ENCODE measurements around the gene RETREG3.
"Not testable (repeated sequence)": the region's sequence is repeated elsewhere in the genome, so short reads cannot be mapped to it uniquely, and the experiment has no call there.

RETREG3 gene

DNA sequence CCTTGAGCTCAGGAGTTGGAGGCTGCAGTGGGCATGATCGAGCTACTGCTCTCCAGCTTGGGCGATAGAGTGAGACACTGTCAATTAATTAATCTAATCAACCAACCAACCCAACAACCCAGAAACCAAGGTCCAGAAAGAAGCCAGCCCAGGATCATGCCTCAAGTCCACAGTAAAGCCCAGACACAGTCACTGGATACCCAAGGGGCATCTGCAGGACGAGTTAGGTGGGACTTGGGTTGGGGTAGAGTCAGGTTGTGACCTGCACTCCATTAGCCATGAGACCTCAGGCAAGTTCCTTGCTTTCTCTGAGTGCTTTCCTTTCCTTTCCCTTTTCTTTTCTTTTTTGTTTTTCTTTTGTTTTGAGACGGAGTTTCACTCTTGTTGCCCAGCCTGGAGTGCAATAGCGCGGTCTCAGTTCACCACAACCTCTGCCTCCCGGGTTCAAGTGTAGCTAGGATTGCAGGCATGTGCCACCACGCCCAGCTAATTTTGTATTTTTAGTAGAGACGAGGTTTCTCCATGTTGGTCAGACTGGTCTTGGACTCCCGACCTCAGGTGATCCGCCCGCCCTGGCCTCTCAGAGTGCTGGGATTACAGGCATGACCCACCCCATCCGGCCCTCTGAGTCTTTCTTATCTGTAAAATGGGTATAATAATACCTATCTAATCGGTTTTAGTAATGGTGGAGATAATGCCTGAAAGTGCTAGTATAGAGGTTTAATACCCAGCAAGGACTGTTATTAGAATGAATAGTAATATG, 60.0 kb downstream of the RETREG3 start:
- no peak for DNase-seq

DNA sequence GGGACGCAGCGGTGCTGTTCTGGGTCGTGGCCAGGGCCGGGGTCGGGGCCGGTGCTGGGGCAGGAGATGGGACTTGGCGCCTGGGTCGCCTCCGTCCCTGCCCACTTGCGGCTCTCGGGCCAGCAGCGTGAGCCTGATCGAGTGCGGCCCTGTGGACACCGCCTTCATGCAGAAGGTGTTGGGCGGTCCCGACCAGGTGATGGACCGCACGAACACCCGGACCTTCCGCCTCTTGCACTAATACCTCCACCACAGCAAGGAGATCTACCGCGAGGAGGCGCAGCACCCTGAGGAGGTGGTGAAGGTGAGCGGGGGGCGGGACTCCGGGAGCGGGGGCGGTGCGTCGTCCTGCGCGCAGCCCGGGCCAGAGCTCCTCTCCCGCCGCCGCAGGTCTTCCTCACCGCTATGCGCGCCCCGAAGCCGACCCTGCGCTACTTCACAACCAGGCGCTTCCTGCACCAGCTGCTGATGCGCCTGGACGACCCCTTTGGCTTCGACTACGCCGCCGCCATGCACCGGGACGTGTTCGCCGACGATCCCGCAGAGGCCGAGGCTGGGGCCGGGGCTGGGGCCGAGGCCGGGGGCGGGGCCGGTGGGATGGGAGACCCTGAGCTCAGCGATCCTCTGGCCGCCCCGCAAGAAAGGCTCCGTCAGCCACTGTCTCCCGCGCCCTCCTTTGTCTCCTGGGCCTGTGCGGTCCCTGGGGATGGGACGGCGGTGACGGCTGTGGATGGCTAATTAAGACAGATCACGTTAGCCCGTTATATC, 60.9 kb downstream of the RETREG3 start:
- DNase-seq, result peak; percentile 64 to 76

DNA sequence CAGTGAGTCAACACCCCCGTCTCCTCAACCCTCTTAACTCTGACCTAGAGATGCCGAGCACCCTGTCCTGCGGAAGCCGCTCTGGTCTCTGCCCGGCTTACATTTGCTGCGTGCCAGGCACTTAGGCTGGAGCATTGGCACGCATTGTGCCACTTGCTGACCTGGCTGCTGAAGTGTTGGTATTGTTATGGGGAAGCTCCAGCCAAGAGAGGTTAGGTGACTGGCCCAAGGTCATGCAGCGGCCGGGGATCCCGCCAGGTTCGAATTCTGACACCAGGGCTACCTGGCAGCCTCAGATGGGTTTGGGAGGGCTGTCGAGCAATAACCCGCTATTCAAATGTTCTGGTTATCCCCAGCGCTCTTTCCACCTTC, 61.5 kb downstream of the RETREG3 start:
- no peak for DNase-seq

DNA sequence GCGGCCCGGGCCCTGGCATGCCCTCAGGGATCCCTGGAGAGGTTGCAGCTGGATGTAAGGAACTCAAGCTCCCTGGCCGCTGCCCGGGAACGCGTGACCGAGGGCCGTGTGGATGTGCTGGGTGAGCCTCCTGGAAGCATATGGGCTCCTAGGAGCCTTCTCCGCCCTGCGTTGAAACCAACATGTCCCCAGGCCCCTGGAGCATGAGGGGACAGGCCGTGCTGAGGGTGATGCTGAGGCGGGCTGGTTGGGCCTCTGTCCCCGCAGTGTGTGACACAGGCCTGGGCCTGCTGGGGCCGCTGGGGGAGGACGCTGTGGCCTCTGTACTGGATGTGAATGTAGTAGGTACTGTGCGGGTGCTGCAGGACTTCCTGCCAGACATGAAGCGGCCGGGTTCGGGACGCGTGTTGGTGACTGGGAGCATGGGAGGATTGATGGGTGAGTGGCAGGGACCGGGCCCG, 62.1 kb downstream of the RETREG3 start:
- DNase-seq, result no peak

DNA sequence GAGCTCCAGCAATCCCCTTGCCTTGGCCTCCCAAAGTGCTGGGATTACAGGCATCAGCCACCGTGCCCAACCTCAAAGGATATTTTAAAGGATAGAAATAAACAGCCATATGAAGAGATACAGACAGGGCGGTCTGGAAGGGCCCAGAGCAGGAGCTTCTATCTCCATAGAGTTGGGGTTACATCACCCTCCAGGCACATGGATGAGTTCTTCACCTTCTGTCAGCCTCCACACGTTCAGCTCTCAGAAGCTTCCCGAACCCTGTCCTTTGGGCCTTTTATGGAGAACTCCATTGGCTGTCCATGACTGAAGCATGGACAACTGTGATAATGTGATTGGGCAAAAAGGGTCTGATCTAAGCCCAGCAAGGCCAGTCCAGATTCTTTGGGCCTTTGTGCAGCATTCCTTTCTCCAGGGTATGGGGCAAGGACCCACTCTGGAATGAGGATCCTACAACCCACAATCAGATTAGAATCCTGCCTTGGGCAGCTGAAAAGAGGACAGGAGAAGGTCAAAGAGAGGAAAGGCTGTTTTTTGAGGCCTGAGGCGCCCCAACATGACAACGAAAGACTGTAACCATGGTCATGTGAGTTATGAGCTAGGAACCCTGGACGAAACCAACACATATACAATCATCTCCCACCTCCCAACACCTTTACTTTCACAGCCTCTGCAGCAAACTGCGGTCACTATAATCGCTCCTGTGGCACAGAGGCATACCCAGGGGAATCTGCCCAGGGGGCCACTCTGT, 63.2 kb downstream of the RETREG3 start:
- not testable (repeated sequence) for DNase-seq

DNA sequence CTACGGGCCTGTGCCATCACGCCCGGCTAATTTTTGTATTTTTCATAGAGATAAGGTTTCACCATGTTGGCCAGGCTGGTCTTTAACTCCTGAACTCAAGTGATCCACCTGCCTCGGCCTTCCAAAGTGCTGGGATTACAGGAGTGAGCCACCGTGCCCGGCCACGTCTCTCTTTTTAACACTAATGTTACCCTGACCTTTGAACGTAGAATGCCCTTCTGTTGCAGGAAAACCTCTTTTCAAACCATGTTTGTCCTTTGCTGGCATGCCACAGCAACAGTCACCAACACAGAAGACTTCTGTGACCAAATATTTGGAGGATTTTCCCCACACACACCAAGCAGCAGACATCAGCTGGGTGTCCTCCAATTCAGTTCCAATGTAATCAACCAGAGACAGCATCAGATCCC, 64.3 kb downstream of the RETREG3 start:
- no peak for DNase-seq

DNA sequence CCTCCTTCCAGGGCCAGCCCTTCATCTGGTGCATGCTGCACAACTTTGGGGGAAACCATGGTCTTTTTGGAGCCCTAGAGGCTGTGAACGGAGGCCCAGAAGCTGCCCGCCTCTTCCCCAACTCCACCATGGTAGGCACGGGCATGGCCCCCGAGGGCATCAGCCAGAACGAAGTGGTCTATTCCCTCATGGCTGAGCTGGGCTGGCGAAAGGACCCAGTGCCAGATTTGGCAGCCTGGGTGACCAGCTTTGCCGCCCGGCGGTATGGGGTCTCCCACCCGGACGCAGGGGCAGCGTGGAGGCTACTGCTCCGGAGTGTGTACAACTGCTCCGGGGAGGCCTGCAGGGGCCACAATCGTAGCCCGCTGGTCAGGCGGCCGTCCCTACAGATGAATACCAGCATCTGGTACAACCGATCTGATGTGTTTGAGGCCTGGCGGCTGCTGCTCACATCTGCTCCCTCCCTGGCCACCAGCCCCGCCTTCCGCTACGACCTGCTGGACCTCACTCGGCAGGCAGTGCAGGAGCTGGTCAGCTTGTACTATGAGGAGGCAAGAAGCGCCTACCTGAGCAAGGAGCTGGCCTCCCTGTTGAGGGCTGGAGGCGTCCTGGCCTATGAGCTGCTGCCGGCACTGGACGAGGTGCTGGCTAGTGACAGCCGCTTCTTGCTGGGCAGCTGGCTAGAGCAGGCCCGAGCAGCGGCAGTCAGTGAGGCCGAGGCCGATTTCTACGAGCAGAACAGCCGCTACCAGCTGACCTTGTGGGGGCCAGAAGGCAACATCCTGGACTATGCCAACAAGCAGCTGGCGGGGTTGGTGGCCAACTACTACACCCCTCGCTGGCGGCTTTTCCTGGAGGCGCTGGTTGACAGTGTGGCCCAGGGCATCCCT, 65.7 kb downstream of the RETREG3 start:
- DNase-seq, result no peak

DNA sequence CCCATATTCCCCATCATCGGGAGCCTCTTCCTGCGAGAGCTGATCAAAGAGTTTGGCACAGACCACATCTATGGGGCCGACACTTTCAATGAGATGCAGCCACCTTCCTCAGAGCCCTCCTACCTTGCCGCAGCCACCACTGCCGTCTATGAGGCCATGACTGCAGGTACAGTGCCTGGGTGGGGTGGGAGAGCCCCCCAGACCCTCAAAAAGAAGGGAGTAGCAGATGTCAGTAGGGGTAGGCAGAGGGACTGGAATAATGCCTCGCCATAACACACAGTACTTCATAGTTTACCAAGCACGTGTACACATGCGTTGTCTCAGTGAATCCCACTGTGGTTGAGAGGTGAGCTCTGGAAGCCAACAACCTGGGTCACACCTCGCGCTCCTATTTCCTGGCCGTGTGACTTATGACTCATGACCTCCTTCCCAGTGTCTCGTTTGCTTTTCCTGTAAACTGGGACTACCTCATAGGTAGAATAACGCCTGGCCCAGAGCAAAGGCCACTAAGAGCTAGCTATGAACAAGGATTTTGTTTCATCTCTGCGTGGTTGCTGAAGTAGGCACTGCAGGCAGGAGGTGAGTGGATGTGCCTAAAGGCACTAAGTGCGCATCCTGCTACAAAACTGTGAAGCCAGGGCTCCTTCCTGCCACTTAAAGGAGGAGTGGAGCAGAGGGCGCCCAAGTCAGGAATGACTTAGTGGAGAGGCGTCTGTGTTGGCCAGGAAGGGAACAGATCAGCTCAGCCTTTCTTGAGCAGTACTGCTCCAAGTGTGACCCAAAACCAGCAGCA, 67.9 kb downstream of the RETREG3 start:
- no peak for DNase-seq

DNA sequence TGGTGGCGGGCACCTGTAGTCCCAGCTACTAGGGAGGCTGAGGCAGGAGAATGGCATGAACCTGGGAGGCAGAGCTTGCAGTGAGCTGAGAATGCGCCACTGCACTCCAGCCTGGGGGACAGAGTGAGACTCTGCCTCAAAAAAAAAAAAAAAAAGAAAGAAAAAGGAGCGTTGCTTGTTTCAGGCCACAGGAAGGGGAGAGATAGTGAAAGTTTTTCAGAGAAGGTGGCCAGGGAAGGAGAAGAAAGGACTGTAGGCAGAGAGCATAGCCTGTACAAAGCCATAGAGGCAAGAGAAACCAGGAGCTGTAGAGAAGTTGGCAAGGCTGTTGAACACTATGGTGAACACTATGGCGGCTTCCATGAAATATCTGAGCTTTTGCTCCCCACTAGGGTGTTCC, 68.6 kb downstream of the RETREG3 start:
- not testable (repeated sequence) for DNase-seq

DNA sequence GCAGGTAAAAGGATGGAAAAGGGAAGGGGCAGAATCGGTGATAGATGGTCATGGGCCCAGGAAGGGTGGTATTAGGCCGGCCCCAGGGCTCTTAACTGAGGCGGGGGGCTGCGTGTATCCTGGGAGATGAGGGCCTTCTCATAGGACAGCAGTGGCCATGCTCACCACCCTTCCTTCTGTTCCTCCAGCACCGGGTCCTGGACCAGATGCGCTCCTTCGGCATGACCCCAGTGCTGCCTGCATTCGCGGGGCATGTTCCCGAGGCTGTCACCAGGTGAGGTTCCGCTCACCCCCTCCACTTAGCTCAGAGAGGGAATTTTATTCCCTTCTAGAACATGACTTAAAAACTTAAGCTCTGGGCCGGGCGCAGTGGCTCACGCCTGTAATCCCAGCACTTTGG, 70.7 kb downstream of the RETREG3 start:
- DNase-seq, result no peak

DNA sequence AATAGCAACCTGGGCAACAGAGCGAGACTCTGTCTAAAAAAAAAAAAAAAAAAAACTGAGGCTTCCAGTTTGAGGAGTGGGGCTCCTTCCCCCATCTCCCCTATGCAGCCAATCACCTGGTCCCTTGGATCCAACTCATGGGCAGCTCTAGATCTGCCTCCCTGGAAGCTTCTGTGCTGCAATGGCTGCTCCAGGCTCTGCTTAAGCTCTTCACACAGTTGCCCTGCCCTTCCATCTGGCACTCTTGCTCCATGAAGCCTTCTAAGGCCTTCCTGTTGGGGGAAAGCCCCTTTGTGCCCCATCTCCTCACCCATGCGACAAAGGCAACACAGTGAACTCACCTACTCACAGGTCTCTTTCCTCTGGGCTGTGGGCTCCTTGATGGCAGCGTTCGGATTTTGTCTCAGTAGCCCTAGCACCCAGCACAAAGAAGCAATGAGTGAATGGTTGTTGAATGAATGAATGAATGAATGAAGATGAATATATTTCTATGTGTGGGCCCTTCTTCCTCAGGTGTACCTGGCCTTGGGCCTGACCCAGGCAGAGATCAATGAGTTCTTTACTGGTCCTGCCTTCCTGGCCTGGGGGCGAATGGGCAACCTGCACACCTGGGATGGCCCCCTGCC, 71.2 kb downstream of the RETREG3 start:
- DNase-seq, result peak; percentile 59 to 74

DNA sequence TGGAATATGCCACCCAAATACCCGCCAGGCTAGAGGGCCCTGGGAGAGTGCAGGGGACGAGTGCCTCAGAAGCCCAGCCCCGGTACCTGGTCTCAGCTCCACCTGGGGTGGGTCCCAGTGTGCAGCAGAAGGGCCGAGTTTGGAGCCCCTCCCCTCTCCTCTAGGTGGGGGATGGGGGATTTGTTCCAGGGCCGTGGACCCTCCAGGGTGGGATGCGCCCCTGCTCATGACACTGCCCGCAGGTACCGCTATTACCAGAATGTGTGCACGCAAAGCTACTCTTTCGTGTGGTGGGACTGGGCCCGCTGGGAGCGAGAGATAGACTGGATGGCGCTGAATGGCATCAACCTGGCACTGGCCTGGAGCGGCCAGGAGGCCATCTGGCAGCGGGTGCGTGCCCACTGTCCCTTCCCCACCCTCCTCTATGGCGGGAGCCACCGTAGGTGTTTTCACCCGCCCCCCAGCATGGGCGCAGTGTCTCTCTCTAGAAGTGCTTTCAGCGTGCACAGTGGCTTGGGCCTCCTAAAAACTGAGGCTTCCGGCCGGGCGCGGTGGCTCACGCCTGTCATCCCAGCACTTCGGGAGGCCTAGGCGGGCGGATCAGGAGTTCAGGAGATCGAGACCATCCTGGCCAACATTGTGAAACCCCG, 71.9 kb downstream of the RETREG3 start:
- no peak for DNase-seq

DNA sequence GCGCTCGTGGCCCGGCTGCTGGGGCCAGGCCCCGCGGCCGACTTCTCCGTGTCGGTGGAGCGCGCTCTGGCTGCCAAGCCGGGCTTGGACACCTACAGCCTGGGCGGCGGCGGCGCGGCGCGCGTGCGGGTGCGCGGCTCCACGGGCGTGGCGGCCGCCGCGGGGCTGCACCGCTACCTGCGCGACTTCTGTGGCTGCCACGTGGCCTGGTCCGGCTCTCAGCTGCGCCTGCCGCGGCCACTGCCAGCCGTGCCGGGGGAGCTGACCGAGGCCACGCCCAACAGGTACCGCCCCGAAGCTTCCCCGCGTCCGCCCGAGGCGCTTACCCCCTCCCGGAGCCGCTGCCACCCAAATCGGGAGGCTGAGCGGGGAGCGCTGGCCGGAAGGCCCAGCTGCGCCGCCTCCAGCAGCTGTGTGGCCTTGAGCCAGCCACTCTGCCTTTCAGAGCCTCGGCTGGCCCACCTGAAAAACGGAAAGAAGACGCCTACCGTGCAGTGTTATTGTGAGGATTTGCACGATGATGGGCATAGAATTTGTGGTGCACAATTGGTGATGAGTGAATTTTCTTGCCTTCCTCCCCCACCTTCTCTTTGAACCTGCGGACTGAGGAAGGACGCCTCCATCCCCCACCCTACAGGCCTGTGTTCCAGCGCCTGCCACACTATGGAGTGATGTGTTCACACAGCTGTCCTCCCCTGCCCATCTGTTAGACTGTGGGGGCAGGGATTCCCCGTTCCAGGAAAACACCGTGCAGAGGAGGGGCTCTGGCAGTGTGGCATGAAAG, 72.6 kb downstream of the RETREG3 start:
- DNase-seq, result peak; percentile 89 to 95

DNA sequence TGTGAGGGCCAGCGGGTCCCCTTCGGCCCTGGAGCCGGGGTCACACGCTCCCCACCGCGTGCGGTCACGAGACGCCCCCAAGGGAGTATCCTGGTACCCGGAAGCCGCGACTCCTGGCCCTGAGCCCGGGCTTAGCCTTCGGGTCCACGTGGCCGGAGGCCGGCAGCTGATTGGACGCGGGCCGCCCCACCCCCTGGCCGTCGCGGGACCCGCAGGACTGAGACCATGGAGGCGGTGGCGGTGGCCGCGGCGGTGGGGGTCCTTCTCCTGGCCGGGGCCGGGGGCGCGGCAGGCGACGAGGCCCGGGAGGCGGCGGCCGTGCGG, 73.2 kb downstream of the RETREG3 start, which contains the start of gene NAGLU:
Gene NAGLU (plus strand): TSS at position 194 of the 324 bp plus-strand sequence. CDS start 32 bp downstream, at position 226.
- peak; percentile 70 to 97 for DNase-seq

DNA sequence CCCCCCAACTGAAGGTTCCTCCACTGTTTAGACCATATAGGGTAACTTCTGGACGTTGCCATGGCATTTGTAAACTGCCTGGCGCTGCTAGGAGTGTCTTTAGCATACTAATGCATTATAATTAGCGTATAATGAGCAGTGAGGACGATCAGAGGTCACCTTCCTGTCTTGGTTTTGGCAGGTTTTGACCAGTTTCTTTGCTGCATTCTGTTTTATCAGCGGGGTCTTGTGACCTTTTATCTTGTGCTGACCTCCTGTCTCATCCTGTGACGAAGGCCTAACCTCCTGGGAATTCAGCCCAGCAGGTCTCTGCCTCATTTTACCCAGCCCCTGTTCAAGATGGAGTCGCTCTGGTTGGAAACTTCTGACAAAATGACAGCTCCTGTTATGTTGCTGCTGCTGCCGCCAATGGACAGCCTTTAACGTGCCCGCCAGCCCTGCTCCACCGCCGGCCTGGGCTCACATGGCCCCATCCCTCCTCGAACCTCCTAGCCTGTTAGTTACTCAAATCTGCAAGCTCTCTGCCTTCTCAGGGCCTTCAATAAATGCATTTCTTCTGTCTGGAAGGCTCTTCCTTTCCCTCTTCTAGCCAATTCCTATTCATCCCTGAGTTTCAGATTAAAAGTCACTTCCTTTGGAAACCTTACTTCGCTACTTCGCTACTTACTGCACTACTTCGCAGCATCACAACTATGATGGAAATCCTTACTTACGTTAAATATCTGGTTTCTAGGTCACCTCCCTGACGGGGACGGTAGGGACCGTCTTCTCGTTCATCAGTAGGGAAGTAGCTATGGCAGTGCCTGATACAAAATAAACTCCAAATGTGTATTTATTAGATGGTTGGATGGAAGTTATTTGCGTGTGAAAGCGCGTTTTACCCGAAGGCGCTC, 73.8 kb downstream of the RETREG3 start:
- peak in 1 of 2 experiments; percentile 58 for DNase-seq

DNA sequence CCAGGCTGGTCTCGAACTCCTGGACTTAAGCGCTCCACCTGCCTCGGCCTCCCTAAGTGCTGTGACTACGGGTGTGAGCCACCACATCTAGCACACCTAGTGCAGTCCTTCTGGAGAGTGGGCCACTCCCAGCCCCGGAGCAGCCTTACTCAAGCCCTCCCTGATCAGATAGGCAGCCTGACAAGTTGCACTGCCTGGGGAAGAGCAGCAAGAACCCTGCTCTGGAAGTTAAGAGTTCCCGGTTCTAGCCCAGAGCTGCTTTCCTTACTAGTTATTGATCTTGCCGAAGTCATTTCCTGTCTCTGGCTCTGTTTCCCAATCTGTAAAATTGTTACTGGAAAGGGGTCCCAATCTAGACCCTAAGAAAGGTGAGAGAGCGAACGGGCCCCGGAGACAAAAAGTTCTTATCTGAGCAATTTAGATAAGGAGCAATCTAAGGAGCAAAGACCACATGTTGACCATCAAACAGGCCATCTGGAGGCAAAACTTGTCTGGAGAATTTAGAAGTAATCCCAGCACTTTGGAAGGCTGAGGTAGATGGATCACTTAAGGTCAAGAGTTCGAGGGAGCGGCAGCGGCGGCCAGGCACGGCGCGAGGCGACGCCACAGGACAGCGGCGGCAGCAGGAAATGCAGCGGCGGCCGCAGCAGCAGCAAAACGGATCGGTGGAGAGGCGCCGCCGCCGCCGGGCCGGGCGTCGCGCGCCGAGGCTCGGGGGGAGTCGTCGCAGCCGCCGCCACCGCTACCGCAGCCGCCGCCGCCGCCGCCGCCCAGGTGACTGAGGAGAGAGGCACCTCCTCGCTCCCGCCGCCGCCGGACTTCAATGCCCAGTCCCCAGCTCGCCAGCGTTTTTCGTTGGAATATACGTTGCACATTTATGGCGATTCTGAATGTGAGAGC, 77.5 kb downstream of the RETREG3 start:
- peak; percentile 26 to 58 for DNase-seq

DNA sequence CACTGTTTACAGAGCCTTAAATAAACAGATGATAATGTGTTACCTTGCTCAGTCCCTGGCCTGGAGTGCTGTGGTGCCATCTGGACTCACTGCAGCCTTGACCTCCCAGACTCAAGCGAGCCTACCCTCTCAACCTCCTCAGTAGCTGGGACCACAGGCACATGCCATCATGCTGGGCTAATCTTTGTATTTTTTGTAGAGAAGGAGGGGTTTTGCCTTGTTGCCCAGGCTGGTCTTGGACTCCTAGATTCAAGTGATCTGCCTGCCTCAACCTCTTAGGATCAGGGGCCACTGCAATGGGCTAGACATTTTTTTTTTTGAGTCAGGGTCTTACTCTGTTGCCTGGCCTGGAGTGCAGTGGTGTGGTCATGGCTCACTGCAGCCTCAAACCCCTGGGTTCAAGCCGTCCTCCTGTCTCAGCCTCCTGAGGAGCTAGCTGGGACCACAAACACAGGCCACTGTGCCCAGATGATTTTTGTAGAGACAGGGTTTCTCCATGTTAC, 78.2 kb downstream of the RETREG3 start:
- DNase-seq, result peak; percentile 20 to 34

All from NCI-H524 (cell line).